Neural crest cell (in vitro differentiated cells): Measurements from ENCODE around the gene MS4A18. TPM values are rescaled to one million over a fixed set of nuclear protein-coding genes. Genes with fewer than 3 reads are reported as not detected.

ENCODE experiments used
- DNase-seq: peaks from one replicate; pipeline ENCODE4 v3.0.0; 2021; ENCODE audit warnings: low read depth, mixed read lengths, low spot score
- H3K27ac Mint-ChIP-seq: one replicate; pipeline ENCODE4 v1.8.0; 2021; ENCODE audit warnings: mild to moderate bottlenecking, mixed read lengths; ENCODE audit not compliant: unreplicated experiment
- H3K27me3 Mint-ChIP-seq: 2 replicates; pipeline ENCODE4 v1.8.0; 2021; ENCODE audit warnings: low read depth, mild to moderate bottlenecking, mixed read lengths
- H3K36me3 Mint-ChIP-seq: 2 replicates; pipeline ENCODE4 v1.8.0; 2021; ENCODE audit warnings: low read depth, mild to moderate bottlenecking, mixed read lengths
- H3K4me1 Mint-ChIP-seq: 2 replicates; pipeline ENCODE4 v1.8.0; 2021; ENCODE audit warnings: mixed read lengths
- H3K4me3 Mint-ChIP-seq: one replicate; pipeline ENCODE4 v1.8.0; 2021; ENCODE audit warnings: mild to moderate bottlenecking, mixed read lengths
- H3K9me3 Mint-ChIP-seq: 2 replicates; pipeline ENCODE4 v1.8.0; 2021; ENCODE audit warnings: mixed read lengths
- CTCF ChIP-seq: fragments of 200-600 bp; sonication (generic); conservative IDR thresholded peaks from 2 replicates; pipeline ENCODE4 v1.5.0; 2021; ENCODE audit warnings: antibody characterized with exemption, mild to moderate bottlenecking
- total RNA-seq: library from RNA; stranded (reverse); gene quantifications from 2 replicates; pipeline ENCODE4 v1.2.1, GENCODE V29; 2021

MS4A18 gene
- total RNA-seq, 1 donor from 2014 or later, result not detected

GRCh38 chr11:60762851-60763691 is 38.6 kb downstream of the MS4A18 start:
- no peak overlapping the region for H3K27ac Mint-ChIP-seq
- DNase-seq, result no peak

GRCh38 chr11:60763692-60764369 is 39.3 kb downstream of the MS4A18 start:
- no peak overlapping the region for H3K27ac Mint-ChIP-seq
- TF ChIP-seq CTCF, result no peak
- no peak for DNase-seq
- no peak overlapping the region for H3K4me3 Mint-ChIP-seq
- peaks cover 9% of the 10 kb centered on the region for H3K27me3 Mint-ChIP-seq
- H3K4me1 Mint-ChIP-seq, result no peaks in the 10 kb centered on the region
- no peaks in the 10 kb centered on the region for H3K9me3 Mint-ChIP-seq
- no peaks in the 10 kb centered on the region for H3K36me3 Mint-ChIP-seq

More at GRCh38 chr11:60762851-60763691, 38.6 kb downstream of the MS4A18 start:
- no peaks in the 10 kb centered on the region for H3K9me3 Mint-ChIP-seq
- no peaks in the 10 kb centered on the region for H3K4me1 Mint-ChIP-seq
- H3K36me3 Mint-ChIP-seq, result no peaks in the 10 kb centered on the region
- peaks cover 9% of the 10 kb centered on the region for H3K27me3 Mint-ChIP-seq
- H3K4me3 Mint-ChIP-seq, result no peak overlapping the region
- TF ChIP-seq CTCF, result peak; percentile 55

- H3K9me3 Mint-ChIP-seq, result no peaks in the 10 kb centered on the region
- H3K36me3 Mint-ChIP-seq, result no peaks in the 10 kb centered on the region
- no peak for TF ChIP-seq CTCF
- DNase-seq, result no peak
- H3K4me3 Mint-ChIP-seq, result no peak overlapping the region
- H3K4me1 Mint-ChIP-seq, result no peaks in the 10 kb centered on the region
- no peak overlapping the region for H3K27ac Mint-ChIP-seq
- peaks cover 6% of the 10 kb centered on the region for H3K27me3 Mint-ChIP-seq
Measured at GRCh38 chr11:60764879-60765278, 40.4 kb downstream of the MS4A18 start.

- Mint-ChIP-seq H3K27ac (no peak overlapping the region), H3K9me3 (no peaks in the 10 kb centered on the region), H3K36me3 (no peaks in the 10 kb centered on the region), H3K4me3 (no peak overlapping the region), H3K27me3 (peaks cover 6% of the 10 kb centered on the region), H3K4me1 (no peaks in the 10 kb centered on the region)
- no peak for DNase-seq
- no peak for TF ChIP-seq CTCF
Measured at GRCh38 chr11:60765355-60765754, 40.8 kb downstream of the MS4A18 start.

GRCh38 chr11:60766547-60766946 is 42.0 kb downstream of the MS4A18 start:
- no peaks in the 10 kb centered on the region for H3K4me1 Mint-ChIP-seq
- no peaks in the 10 kb centered on the region for H3K36me3 Mint-ChIP-seq
- no peak overlapping the region for H3K27ac Mint-ChIP-seq
- H3K27me3 Mint-ChIP-seq, result peaks cover 6% of the 10 kb centered on the region
- no peaks in the 10 kb centered on the region for H3K9me3 Mint-ChIP-seq
- no peak for DNase-seq
- no peak overlapping the region for H3K4me3 Mint-ChIP-seq
- no peak for TF ChIP-seq CTCF
